Inferior parietal cortex (tissue), 1 donor: ENCODE data around the gene FER.
"Not testable (repeated sequence)": the region's sequence is repeated elsewhere in the genome, so short reads cannot be mapped to it uniquely, and the experiment has no call there.

Experiments
- DNase-seq: peaks from one replicate; pipeline ENCODE4 v3.0.0-alpha.2; 2016; ENCODE audit errors: extremely low spot score

The FER gene

DNA sequence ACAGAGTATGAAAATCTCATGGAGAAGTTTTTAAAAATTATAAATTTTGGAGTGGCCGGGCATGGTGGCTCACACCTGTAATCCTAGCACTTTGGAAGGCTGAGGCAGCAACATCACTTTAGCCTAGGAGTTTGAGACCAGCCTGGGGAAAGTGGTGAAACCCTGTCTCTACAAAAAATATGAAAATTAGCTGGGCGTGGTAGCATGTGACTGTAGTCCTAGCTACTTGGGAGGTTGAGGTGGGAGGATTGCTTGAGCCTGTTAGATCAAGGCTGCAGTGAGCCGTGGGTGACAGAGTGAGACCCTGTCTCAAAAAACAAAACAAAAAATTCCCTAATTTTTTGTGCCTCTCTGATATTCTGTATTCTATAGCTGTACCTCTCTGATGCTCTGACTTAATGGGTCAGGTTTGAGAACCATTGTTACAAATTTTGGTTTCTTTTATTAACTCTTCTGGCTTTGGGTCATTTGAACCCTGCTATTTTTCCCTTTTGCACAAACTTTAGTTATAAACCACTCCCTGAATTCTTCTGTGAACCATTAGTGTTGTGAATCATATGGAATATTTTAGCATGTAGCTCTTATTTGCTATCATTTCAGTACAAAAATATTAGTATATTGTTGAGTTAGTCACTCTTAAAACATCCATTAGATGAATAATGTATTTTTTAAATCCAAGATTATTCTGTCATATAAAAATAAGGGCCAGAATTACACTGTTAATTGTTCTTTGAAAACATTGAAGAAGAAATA lies 51.0 kb downstream of the FER start:
- DNase-seq = no peak

GRCh38 chr5:108801301-108801700 lies 53.6 kb downstream of the FER start:
- DNase-seq = no peak

- no peak for DNase-seq
Observed at GRCh38 chr5:108801776-108802175, 54.1 kb downstream of the FER start.

DNA sequence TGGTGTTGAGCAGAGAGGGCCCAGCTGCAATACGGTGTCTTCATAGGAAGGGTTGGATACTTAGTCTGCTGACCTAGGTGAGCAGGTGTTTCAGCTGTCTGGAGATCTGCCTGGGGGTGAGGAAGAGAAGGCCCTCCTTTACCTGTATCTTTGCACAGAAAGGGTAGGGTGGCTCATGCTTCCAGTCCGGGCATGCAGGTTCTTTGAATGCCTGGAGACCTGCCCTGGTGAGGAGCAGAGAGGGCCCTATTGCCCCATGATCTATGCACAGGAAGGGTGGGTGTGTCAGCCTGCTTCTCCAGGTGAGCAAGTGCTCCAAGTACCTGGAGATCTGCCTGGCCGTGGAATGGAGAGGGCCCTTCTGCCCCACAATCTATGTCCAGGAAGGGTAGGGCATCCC lies 63.0 kb downstream of the FER start:
- no peak for DNase-seq

- no peak for DNase-seq
Observed at GRCh38 chr5:108813673-108814072, 66.0 kb downstream of the FER start.

GRCh38 chr5:108814551-108814950 lies 66.9 kb downstream of the FER start:
- no peak for DNase-seq

DNA sequence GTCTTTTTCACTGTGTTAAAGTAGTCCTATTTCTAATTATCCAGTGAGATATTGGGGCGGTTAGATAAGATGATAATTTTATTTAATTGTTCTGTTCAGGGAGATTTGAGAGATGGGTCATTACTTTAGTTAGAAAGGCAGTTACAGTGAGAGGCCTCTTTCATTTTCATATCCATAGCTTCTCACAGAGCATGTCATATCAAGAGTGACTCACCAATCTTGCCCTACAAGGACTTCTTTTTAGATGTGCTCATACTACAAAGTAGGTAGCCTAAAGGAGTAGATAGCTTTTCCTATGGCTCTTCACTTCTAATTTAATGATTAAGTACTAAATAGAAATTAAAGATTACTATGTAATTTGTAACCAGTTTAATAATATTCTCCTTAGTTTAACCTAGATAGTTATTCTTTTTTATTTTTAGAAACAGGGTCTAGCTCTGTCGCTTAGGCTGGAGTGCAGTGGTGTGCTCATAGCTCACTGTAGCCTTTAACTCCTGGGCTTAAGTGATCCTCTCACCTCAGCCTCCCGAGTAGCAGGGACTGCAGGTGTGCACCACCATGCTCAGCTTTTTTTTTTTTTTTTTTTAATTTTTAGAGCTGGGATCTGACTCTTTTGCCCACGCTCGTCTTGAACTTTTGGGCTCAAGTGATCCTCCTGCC lies 71.0 kb downstream of the FER start:
- no peak for DNase-seq

GRCh38 chr5:108820983-108821382 lies 73.3 kb downstream of the FER start:
- no peak for DNase-seq

GRCh38 chr5:108822211-108822947 lies 74.7 kb downstream of the FER start:
- no peak for DNase-seq

GRCh38 chr5:108827131-108827530 lies 79.4 kb downstream of the FER start:
- DNase-seq = no peak

DNA sequence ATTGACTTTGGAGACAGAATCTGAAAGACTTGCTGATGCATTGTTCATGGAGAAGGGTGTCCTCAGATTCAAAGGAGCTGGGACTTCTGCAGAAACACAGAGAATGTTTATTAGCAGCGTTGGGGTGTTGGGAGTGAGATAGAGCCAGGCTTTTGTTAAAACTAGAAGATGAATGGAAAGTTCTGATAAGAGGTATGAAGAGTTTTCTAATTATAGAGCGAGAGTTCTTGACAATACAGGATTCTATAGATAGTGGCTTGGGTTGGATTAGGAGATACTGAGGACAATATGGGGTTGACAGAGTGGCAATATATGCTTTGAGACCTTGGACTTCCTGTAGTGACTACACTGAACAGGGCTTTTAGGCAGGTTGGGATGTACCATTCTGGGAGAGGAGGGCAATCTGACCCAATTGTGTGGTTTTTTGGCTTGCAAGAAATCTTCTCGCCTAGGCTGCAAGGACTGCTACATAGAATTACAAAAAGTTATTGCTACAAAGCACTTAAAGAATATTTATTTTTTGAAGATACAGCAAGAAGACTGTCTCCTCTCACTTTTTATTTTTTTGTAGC lies 83.1 kb downstream of the FER start:
- DNase-seq = no peak

DNA sequence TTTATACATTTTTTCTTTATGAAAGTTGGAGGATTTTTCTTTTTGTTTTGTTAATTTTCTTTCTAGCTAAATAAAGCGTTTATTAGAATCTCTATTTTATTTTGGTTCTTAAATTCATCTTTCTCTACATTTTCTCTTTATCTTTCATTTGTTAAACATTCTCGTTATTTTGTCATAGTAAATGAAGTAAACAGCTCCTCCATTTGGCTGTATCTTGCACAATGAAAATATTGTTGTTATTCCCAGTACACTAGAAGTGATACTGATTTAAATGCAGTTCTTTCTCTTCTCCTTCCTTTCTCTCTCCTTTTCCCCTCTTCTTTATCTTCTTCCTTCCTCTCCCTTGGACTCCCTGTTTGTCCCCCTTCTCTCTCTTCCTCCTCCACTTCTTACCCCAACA lies 88.8 kb downstream of the FER start:
- DNase-seq = no peak

- not testable (repeated sequence) for DNase-seq
Observed at GRCh38 chr5:108842260-108842941, 94.7 kb downstream of the FER start.

- DNase-seq = not testable (repeated sequence)
Observed at GRCh38 chr5:108851129-108851528, 103.4 kb downstream of the FER start.

DNA sequence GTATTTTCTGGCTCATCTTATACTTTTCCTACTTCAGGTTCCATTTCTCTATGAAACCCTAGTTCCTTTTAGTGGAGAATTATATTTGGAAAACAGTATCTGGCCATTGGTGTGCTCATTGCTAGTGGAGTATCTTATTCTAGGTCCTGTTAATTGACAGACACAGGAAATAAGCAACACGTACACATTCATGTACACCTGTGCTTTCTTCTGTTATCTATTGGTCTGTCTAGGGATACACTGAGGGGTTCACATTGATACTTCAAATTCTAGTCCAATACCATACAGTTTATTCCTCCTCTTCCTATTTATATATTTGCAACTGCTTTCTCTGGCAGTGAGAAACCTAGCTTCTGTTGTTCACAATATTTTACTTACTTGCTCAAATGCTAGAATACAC lies 110.2 kb downstream of the FER start:
- no peak for DNase-seq

DNA sequence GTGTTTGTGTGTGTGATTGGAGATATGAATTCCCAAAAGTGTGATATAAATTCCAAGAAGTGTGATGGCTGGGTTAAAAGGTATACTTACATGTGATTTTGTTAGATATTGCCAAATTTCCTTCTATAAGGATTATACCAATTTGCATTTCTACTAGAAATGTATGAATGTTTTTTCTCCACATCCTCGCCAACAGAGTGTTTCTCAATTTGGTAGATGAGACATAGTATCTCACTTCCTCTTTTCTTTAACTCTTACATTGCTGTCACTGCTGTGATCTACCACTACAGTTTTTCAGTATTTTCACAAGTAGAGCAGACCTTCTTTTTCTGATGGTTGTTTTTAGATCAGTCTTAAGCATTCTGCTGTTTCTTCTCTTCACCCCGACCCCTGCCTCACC lies 111.3 kb downstream of the FER start:
- DNase-seq = no peak

DNA sequence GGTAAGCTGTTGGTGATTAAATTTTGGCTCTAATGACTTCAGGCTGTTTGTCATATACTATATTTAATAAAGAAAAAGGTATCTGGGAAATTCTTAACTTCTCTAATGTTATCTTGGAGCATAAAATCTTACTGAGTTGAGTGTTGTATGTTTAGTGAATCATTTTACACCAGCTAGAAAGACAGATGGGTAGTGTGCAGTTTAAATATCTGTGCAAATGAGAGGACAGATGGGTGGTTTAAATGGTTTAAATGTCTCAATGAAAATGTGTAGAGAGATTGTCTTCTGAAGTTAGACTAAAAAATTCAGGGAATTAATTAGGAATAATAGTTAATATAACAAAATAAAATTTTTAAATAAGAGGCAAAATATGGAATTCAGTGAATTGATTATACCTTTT lies 114.5 kb downstream of the FER start:
- DNase-seq = no peak

GRCh38 chr5:108866097-108866496 lies 118.4 kb downstream of the FER start:
- not testable (repeated sequence) for DNase-seq

GRCh38 chr5:108867656-108868055 lies 120.0 kb downstream of the FER start:
- DNase-seq = no peak

- DNase-seq = no peak
Observed at GRCh38 chr5:108869066-108869465, 121.4 kb downstream of the FER start.

DNA sequence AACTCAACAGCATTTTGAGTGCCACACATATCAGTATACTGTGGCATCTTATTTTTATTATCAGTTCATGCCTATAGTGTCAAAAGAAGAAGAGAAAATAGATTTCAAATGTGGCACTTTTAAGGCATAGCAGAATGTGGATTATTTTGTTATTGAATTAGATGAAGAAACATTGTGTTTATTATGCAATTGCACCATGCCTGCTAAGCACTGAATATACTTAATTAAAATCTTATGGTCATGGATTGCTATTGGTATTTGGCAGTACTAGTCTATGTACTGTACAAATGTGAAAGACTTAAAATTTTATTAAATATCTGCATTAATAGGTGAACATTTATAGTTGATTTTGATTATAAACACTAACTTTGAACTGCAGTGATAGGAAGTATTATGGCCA lies 128.8 kb downstream of the FER start:
- DNase-seq = no peak

- no peak for DNase-seq
Observed at GRCh38 chr5:108878756-108879155, 131.1 kb downstream of the FER start.
